ENCODE measurements around the gene NANOG.
"Not testable (repeated sequence)": the region's sequence is repeated elsewhere in the genome, so short reads cannot be mapped to it uniquely, and the experiment has no call there.

NANOG gene

GRCh38 chr12:7806319-7806718, 17.1 kb downstream of the NANOG start:
- DNase-seq (ENCODE audit: low spot score): not testable (repeated sequence)

- peak; percentile 68 for DNase-seq (ENCODE audit: low spot score)
These were observed 17.8 kb downstream of the NANOG start for GRCh38 chr12:7806863-7807487.

DNA sequence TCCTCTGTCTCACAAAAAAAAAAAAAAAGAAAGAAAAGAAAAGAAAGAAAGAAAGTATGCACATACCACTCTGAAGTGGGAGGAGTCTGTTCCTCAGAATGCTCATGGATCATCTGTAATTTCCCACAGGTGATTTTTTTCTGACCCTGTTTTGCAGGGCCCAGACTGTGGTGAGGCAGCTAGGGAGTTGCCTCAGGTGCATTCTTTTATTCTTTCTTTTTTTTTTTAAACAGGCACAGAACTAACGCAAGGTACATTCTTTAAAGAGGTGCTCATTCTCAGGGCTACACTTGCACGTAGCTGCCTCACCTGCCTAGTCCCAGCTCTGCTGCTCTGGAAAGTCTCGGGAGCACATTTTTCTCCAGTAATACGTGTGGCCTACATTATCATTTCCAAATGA, 36.6 kb downstream of the NANOG start:
- DNase-seq (ENCODE audit: low spot score): not testable (repeated sequence)

GRCh38 chr12:7829737-7830136, 40.5 kb downstream of the NANOG start:
- DNase-seq (ENCODE audit: low spot score): not testable (repeated sequence)

DNA sequence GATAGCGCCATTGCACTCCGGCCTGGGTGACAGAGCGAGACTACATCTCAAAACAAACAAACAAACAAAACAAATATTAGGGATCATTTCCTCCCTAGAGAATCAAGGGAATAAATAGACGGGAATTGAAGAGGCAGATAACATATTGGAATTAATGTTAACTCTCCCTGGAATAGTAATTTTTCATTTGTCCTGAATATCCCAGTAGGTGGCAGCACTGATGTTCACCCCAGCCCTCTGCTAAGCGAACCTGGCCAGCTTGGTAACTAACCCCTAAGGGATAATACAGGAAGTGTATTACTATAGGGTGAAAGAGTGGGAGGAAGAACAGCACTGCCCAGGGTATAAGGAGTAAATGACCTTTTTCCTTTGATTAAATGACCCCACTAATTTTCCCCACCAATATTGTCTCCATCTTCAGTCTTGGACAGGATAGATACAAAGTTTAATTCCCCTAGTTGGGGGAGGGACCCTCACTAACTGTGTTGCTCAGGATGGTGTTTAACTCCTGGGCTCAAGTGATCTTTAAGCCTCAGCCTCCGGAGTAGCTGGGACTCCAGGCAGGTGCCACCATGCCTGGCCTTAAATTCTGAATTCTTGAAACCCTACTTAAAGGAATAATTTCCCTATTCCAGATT, 43.0 kb downstream of the NANOG start:
- DNase-seq (ENCODE audit: low spot score): peak; percentile 78

DNA sequence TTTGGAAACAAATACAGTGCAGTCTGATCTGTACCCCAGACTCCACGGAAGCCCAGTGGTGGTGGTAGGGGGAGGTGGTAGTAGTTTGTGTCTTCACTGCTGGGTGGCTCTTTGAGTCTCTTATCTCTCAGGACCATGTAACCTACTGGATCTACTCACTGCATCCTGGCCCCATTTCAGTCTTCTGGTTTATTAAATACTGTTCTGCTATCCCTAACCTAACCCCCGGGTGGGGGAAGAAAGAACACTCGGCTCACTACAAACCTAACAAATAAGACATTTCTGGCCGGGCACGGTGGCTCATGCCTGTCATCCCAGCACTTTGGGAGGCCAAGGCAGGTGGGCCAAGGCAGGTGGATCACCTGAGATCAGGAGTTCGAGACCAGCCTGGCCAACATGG, 44.0 kb downstream of the NANOG start:
- not testable (repeated sequence) for DNase-seq (ENCODE audit: low spot score)

GRCh38 chr12:7833831-7834230, 44.6 kb downstream of the NANOG start:
- DNase-seq (ENCODE audit: low spot score): no peak

- DNase-seq (ENCODE audit: low spot score): no peak
These were observed 45.5 kb downstream of the NANOG start for GRCh38 chr12:7834701-7835100.

DNA sequence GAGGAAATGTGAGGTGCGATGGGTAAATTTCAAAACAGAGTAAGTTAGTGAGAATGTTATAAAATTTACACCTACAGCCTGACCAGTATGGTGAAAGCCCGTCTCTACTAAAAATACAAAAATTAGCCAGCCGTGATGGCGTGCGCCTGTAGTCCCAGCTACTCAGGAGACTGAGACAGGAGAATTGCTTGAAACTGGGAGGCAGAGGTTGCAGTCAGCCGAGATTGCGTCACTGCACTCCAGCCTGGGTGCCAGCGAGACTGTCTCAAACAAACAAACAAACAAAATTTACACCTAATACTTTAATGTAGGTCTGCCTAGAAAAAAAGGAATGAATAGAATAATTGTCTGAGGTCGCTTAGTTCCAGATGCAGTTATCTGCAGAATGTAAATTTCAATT, 45.9 kb downstream of the NANOG start:
- no peak for DNase-seq (ENCODE audit: low spot score)

DNA sequence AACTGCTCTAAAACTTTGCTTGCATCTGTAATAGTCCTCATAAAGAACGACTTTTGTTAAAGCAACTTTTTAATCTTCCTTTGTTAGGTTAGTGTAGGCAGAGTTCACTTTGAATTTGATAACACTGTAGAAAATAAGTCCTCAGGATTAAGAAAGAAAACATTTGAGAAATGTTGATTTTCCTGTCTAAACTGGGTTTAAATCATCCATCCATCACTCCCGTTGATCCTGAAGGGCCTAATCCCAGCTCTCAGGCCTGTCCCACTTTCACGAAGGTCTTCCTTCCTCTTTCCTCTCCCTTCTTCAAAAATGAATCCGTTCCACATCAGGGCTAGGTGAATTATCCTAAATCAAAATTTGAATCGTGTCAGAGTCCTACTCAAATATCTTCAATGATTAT, 46.6 kb downstream of the NANOG start:
- DNase-seq (ENCODE audit: low spot score): no peak

- no peak for DNase-seq (ENCODE audit: low spot score)
These were observed 48.2 kb downstream of the NANOG start for GRCh38 chr12:7837366-7837765.

DNA sequence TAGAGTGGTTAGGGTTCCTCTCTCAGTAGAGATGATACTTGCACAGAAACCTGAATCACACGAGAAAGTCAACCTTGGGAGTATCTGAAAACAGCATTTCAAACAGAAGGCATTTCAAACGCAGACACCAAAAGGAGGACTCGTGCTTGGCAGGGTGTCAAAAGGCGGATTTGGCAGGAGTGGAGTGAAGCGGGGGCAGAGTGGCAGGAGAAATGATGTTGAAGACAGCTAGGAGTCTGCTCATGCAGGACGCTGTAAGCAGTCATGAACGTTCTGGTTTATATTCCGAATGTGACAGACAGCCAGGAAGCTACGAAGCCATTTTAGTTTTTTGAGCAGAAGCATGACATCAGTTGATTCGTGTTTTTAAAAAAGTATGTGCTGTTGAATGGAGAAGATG, 50.0 kb downstream of the NANOG start:
- not testable (repeated sequence) for DNase-seq (ENCODE audit: low spot score)

DNA sequence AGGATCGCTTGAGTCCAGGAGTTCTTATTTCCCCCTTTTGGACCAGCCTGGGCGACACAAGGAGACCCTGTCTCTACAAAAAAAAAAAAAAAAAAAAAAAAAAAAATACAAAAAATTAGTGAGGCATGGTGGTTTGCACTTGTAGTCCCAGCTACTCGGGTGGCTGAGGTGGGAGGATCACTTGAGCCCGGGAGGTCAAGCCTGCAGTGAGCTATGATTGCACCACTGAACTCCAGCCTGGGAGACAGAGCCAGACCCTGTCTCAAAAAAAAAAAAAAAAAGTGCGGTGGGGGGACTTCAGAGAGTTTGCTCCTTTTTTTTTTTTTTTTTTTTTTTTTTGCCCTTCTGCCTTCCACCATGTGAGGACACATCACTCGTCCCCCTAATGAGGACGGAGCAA, 50.6 kb downstream of the NANOG start:
- DNase-seq (ENCODE audit: low spot score): not testable (repeated sequence)

GRCh38 chr12:7842444-7842843, 53.2 kb downstream of the NANOG start:
- not testable (repeated sequence) for DNase-seq (ENCODE audit: low spot score)

- DNase-seq (ENCODE audit: low spot score): not testable (repeated sequence)
These were observed 53.9 kb downstream of the NANOG start for GRCh38 chr12:7843149-7843548.

- DNase-seq (ENCODE audit: low spot score): not testable (repeated sequence)
These were observed 54.4 kb downstream of the NANOG start for GRCh38 chr12:7843583-7843982.

DNA sequence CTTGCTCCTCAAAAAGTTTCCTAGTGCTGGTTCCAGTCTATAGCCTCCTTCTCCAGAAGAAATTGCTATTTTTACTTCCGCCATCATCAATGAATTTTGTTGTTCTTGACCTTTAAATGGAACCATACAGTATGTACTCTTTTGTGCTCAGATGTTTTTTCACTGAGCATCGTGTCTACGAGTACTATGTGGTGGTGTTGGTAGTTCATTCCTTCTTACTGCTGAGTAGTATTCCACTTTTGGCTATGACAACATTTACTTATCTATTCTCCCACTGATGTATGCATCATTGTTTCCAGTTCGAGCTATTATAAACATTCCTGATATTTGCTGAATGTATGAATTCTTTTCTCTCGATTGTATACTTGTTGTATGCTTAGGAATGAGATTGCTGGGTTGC, 54.9 kb downstream of the NANOG start:
- DNase-seq (ENCODE audit: low spot score): no peak

DNA sequence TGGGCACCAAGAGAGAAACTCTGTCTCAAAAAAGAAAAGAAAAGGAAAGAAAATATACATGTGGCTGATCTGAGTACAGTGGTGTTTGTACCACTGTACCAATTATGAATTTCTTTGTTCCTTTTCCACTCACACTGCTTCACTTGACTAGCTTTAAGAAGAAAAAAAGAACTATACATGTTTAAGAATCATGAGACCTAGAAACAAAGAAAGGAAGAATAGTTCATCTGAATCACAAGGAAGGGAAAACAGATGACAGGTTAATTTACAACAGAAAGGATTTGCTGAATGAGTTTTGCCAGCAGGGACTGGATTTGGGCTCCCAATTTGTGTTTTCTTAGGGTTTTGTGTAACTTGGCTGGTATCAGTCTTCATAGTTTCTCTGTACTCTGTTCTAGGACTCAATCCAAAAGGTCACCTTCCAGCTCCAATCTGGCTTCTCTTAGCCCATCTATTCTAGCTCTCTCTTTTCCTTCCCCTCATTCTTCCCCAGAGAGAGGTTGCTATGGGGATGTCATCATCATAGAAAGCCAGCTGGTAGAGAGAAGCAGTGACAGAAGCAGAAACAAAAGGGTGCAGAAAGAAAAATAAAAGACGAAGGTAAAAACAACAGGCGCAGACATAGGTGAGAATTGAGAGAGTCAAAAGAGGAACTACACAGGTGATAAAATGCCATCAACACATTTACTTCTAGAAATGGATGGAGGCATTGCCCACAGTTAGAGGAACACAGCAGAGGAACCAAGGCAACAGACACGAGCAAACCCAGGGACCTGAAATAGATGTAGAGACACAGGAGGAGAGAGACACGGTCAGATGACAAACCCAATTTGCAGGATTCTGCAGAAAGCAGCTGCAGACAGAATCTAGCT, 58.3 kb downstream of the NANOG start:
- not testable (repeated sequence) for DNase-seq (ENCODE audit: low spot score)

GRCh38 chr12:7848098-7848422, 58.9 kb downstream of the NANOG start:
- not testable (repeated sequence) for DNase-seq (ENCODE audit: low spot score)

All from RKO (cell line).